Right kidney (tissue), 9 donors: ENCODE measurements around the gene HLA-DPB1.
"Not testable (repeated sequence)": the region's sequence is repeated elsewhere in the genome, so short reads cannot be mapped to it uniquely, and the experiment has no call there.

Experiments used
- DNase-seq: peaks from one replicate; pipeline ENCODE4 v3.0.0-alpha.2; 2016
- long read RNA-seq, 8 donors: transcript quantifications; one replicate each; lab custom pipeline, GENCODE V29; 2026

HLA-DPB1 gene
- long read RNA-seq, donor 1, partial matches to known transcripts, result 20 of 24 reads
- long read RNA-seq, donor 1, other reads (novel, unspliced or antisense), result 0 of 24 reads
- long read RNA-seq, donor 2, transcript HLA-DPB1-211 (6 exons, 1,560 nt), result major isoform, 6 of 20 reads
- long read RNA-seq, donor 2, partial matches to known transcripts, result 13 of 20 reads
- long read RNA-seq, donor 2, other reads (novel, unspliced or antisense), result 0 of 20 reads
- long read RNA-seq, donor 3, transcript HLA-DPB1-211 (6 exons, 1,560 nt), result major isoform, 8 of 22 reads
- long read RNA-seq, donor 3, partial matches to known transcripts, result 14 of 22 reads
- long read RNA-seq, donor 3, other reads (novel, unspliced or antisense), result 0 of 22 reads
- long read RNA-seq, donor 4, partial matches to known transcripts, result 7 of 9 reads
- long read RNA-seq, donor 4, other reads (novel, unspliced or antisense), result 0 of 9 reads
- long read RNA-seq, donor 5, partial matches to known transcripts, result 6 of 10 reads
- long read RNA-seq, donor 5, other reads (novel, unspliced or antisense), result 0 of 10 reads
- long read RNA-seq, donor 6, partial matches to known transcripts, result 10 of 13 reads
- long read RNA-seq, donor 6, other reads (novel, unspliced or antisense), result 0 of 13 reads
- long read RNA-seq, donor 7, partial matches to known transcripts, result 16 of 21 reads
- long read RNA-seq, donor 7, other reads (novel, unspliced or antisense), result 0 of 21 reads
- long read RNA-seq, donor 8, transcript HLA-DPB1-211 (6 exons, 1,560 nt), result major isoform, 5 of 15 reads
- long read RNA-seq, donor 8, partial matches to known transcripts, result 8 of 15 reads
- long read RNA-seq, donor 8, other reads (novel, unspliced or antisense), result 0 of 15 reads

DNA sequence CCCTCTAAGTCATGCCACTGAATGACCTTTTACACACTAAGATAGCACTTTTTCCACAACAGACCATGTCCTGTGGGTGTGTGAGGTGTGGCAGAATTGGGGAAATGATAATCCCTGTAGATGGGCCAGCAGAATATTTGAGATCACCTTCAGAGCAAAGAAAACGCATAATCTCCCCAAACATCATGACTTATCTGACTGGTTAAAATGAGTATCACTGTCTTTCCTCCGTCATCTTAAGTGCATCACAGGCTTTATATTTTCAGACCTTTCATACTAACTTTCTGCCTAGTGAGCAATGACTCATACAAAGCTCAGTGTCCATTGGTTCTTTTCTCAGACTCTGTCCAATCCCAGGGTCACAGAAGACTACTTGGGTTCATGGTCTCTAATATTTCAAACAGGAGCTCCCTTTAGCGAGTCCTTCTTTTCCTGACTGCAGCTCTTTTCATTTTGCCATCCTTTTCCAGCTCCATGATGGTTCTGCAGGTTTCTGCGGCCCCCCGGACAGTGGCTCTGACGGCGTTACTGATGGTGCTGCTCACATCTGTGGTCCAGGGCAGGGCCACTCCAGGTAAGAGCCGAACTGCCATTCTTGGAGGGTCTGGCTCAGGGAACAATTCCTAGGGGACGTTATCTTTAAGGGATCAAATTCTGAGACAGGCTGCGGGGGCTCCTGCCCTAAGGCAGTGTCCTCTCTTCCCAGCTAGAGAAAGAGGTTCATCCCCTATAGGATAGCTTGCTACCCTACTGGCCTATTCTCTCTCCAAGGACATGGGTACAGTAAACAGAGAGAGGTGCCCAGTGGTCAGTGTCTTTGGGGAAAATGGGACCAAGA, at the start of gene HLA-DPB1:
HLA-DPB1 (plus strand) TSS at position 423 of the 838 bp plus-strand sequence; CDS start at position 475, 52 bp downstream.
- no peak for DNase-seq

DNA sequence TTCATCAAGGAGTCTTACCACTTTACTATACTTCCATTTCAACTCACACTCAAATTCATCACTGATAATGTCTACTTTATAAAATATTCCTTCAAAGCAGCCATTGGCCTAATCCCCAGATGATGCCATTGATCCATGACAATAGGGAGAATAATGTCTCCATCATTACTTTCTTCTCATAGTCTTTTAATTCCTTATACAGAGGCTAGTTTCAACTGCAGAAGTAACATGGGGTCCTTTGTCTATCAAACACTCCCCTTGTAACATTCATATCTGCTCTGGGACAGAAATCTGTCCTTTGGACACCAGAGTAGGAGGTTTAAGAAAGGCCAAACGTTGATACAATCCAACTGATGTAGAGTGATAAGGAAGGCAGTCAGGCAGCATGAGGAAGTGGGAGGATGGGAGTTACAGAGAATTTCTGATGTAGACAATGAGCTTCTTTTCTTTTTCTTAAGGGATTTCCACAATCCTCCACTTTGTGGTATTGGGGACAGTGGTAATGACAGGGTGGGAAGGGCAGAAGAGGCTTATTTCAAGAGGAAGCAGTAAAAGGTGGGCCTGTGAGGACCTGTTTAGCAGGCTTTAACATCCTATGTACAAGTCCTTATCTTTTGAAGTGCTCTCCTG, 47.5 kb upstream of the HLA-DPB1 start:
- DNase-seq, result no peak

DNA sequence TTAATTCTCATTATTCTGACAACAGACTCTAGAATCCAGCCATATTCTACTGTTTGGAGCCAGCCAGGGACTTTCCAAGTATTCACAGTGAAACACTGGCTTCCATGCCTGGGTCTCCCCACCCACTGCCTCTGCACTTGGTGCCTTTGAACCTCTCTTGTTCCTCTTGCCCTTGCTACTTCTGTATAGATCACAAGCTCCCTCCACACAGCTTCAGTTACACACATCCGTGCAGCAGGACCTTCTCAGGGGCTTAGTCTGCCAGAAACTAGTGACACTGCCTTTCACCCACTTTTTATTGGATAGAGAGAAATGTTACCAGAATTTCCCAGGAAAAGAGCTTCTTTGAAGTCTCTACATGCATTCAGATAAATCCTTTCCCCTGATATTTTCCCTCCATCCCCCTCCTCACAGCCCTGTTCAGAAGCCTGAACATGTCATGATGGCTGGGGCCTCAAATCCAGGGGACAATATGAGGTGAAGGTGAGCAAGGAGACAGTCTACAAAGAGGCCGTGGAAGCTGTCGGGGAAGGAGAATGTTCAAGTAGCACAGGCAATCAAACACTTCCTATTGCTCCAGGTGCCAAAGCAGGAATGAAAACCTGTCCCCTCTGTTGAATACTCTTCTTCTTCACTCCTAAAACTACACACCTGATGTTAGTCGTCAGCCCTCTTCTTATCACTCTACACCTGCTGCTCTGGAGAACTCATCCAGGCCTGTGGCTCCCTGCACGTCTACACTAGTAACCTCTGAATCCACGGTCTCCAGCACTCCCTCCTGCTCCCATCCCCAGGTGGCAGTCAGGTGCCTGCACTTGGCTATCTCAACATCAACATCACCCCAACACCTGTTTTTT, 46.2 kb upstream of the HLA-DPB1 start:
- no peak for DNase-seq

DNA sequence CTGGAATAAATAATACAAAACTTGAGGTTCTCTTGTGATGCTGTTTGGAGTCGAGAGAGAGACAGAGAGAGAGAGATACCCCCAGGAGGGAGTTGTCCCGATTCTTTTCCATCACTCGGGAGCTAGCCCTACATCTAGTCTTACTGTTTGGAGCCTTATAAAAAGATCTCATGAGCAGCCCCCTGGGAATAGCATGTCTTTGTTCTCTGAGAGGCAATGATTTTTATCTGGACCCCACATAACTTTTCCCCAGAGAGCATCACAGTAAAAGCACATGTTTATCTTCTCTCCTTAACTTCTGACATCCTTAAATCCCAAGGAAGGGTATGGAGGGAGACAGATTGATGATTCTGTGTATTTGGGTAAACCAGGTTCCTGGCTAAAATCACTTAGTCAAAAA, 45.5 kb upstream of the HLA-DPB1 start:
- no peak for DNase-seq

DNA sequence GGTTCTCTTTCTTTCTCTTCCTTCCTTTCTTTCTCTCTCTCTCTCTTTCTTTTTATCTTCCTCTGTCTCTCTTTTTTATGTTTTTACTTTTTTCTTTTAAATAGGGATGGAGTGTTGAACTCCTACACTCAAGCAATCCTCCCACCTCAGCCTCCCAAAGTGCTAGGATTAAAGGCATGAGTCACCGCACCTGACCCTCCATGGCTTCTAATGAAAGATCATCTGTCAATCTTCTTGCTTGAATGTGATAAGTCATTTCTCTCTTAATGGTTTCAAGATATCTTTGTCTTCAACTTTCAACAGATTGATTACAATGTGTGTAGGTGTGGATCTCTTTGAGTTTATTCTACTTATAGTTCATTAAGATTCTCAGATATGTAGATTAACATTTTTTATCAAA, 41.2 kb upstream of the HLA-DPB1 start:
- DNase-seq, result no peak

DNA sequence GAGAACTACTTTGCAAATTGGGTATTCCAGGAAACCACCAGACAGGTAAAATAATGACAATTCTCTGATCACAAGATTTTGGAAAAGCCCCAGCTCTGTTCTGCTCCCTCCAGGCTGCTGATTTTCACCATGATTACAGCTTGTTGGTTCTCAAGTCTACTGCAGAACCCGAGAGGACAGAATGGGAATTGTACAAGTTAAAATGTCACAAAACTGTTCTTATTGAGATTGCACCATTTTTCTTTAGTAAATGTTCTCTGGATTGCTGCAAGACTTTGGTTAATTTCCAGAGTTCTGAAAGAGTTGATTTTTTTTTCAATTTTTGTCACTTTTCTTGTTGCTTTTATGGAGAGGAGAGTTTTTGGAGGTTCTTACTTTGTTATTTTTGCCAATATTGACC, 39.3 kb upstream of the HLA-DPB1 start:
- no peak for DNase-seq

DNA sequence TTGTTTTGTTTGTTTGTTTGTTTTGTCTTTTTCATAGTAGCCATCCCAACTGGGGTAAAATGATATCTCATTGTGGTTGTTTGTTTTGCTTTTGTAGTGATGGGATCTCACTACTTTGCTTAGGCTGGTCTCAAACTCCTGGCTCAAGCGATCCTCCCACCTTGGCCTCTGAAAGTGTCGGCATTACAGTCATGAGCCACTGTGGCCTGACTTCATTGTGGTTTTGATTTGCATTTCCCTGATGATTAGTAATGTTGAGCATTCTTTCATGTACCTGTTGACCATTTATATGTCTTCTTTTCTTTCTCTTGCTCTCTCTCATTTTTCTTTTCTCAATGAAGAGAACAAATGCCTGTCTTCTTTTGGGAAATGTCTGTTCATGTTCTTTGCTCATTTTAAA, 35.6 kb upstream of the HLA-DPB1 start:
- no peak for DNase-seq

DNA sequence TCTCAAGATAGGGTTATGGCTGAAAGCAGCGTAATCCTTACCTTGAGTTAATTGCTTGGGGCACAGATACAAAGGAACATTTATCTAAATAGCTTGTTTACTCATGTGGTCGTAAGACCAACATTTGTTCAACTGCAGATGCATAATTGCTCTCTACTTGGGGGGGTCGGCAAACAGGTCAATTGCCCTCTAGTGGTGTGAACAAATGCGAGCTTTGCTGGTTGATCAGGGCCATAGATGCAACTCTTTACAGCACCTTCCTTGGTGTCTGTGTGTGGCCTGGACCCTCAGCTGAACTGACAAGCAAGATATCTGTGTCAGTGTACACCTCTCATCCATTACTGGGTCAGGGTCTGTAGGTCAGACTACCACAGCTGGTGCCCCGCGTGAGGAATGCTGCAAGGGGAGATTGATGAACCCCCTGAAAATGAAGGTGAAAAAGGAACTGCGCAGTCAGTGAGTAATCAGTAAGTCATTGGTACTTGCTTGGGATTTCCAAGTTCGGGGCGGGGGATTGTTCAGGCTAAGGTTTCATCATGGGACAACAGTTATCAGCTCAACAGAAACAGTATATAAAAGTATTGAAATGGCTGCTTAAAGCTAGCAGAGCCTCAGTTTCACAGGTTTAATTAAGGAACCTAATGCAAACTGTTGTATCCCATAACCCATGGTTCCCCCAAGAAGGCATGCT, 26.3 kb upstream of the HLA-DPB1 start:
- DNase-seq, result no peak

DNA sequence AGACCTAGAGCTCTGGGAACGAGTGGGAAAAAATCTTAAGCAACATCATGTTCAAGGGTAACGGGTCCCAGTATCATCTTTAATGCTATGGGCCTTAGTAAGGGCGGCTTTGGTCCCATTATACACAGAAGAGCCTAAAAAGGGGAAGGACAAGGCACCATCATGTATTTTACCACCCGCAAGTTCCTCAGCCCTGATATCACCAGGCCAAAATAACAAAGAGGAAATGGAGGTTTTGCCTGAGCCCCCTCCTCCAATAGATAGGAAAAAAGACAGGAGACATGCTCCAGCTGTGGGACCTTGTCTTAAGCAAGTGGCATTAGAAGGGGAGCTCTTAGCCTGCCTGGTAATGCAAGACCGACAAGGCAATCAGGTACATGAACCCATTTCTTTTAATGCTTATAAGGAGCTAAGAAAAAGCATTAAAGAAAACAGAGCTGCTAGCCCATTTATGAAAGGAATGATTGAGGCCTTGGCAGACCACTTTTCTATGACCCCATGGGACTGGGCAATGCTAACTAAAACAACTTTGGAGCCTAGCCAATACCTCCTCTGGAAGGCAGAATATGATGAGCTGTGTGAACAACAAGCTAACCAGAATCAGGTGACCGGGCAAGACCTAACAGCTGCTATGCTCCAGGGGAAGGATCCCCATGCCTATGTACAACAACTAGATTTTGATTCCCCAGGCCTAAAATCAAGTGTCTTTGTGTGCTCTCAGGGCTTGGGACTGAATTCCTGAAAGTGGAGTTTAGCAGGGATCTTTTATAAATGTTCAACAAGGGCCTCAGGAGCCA, 25.6 kb upstream of the HLA-DPB1 start:
- no peak for DNase-seq

DNA sequence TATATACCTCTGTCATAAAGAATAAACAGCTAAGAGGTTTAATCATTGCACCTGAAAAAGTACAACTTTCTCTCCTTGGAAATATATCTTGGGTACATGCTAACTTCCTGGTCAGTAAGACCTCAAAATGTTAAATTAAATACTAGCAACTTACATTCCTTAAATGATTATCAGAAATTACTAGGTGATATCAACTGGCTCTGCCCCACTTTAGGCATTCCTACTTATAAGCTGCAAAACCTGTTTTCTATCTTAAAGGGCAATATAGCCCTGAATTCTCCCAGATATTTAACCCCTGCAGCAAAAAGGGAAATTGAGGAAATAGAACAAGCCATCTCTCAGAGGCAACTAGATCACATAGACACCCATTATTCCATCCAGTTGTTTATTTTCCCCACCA, 23.2 kb upstream of the HLA-DPB1 start:
- DNase-seq, result no peak

DNA sequence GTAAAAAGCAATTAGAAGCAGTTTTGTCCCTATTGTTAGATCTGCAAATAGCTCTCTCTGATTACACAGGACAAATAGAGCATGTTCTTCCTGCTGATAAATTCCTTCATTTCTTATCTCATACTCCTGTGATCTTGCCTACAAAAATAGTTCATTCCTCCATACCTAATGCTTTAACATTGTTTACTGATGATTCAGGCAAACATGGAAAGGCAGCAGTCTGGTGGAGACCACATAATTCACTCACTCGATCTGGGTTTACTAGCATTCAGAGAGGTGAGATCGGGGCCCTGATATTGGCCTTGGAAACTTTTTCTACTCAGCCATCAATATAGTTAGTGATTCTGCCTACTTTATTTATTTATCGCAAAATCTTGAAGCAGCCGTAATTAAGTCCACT, 22.6 kb upstream of the HLA-DPB1 start:
- no peak for DNase-seq

DNA sequence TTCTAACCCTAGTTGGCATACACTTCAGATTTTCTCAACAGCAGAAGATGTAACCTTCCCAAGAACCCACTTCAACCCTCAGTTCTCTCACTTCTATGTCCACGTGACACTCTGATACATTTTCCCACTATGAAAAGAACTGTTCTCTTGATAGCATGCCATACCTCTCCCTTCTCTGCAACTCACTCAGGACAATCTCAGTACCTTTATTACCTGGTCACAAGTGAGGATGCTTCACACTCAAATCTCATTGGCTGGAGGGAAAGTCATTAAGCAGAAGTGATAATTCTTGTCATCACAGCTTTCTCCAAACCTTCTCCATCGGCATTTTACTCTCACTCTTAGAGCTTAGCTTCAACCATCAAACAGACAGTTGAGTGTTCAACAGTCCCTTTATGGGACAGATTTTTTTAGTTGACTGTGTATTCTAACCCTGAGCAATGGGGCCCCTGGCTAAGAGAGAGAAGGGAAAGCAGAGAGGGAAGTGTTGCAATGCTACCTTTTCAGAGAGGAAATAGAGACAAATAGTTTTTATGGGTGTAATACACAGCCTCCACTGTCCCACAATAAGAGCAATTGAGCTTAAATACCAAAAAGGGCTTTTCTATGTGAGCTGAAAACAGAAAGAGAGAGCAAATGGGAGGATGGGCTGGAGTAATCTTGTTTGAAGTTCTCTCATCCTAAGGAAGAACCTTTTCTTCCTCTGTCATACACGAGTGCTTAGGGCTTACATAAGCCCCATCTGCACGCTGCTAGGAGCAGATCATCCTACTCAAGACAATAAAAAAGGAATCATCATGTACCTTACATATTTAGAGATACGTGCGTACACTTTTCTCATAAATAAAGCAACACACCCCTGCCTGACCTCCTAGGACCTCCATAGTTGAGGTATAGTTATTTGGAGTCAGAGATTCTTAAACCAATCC, 18.3 kb upstream of the HLA-DPB1 start:
- no peak for DNase-seq

DNA sequence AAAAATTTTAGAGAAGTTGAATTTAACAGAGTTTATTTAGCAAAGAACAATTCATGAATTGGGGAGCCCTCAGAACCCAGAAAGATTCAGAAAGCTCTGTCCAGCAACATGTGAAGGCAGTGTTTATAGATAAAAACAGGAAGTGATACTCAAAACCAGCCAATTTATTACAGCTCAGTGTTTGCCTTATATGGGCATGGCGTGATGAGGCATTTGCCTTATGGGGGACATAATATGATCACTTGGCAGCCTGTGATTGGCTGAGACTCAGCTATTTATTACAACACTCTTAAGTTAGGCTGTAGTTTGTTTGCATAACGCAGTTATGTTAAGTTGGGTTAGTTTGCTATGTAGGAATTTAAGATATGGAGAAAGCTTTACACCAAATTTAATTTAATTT, 13.8 kb upstream of the HLA-DPB1 start:
- DNase-seq, result no peak

DNA sequence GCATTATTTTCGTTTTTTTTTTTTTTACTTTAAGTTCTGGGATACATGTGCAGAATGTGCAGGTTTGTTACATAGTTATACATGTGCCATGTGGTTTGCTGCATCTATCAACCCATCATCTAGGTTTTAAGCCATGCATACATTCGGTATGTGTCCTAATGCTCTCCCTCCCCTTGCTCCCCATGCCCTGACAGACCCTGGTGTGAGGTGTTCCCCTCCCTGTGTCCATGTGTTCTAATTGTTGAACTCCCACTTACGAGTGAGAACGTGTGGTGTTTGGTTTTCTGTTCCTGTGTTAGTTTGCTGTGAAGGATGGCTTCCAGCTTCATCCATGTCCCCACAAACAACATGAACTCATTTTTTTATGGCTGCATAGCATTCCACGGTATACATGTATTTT, 12.4 kb upstream of the HLA-DPB1 start:
- DNase-seq, result not testable (repeated sequence)

DNA sequence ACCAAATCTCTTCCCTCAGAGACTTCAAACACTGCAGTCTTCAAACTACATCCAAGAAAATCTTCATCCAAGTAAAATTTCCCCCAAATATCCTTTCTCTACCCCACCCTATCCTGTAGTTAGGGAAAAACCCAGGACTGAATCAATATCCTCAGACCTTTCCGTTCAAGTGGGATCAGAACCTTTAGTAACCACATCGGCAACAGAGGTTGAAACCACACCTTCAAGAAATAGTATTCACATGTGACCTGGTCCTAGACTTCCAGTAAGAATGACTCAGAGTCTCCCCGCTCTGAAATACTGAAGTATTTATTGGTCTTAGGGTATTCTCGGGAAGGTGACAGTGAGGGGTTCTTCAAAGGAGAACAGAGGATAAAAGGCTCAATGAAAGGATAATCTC, 11.1 kb upstream of the HLA-DPB1 start:
- DNase-seq, result no peak

DNA sequence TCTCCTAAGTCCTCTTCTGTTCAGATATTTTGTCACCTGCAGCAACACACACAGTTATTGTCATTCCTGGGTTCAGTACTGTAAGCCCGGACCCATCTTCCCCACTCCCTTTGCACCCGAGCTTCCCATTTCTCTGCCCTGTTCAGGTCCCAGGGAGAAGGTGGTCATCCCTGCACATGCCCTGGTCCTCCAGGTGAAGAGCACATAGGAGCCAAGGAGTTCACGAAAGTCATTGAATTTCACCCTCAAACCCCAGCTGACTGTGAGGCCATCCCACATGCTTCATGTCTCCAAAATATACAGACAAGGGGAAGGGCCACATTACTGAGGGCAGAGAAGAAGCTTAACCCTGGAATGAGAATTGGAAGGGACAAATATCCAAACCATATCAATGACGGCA, 10.5 kb upstream of the HLA-DPB1 start:
- no peak for DNase-seq

DNA sequence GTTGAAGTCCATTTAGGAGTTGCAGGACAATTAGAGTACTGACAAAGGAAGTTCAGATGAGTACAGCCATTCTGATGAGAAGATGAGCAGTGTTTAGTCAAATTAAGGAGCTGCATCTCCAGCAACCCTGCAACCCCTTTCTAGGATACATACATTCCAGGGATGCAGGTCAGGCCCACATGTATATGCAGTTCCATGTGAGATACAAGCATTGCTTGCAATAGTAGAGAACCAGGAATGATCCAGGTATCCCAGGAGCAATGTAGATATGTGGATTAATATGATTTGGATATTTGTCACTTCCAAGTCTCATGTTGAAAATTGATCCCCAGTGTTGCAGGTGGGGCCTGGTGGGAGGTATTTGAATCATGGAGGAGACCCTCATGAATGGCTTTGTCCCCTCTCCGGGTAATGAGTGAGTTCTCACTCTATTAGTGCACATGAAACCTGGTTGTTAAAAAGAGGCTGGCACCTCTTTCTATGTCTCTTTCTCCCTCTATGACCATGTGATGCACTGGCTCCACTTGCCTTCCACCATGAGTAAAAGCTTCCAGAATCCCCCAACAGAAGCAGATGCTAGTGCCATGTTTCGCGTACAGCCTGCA, 8.8 kb upstream of the HLA-DPB1 start:
- DNase-seq, result no peak
